Parathyroid adenoma (tissue), 2 donors: ENCODE data around the gene TAB2.

Experiments used
- H2AFZ ChIP-seq: fragments of 300-600 bp; sonication (generic); one replicate; pipeline ENCODE4 v1.7.0; 2017; ENCODE audit warnings: antibody characterized with exemption, mild to moderate bottlenecking
- H3K27ac ChIP-seq: fragments of 300-600 bp; sonication (generic); one replicate; pipeline ENCODE4 v1.7.0; 2017
- H3K27me3 ChIP-seq: fragments of 300-600 bp; sonication (generic); one replicate; pipeline ENCODE4 v1.7.0; 2017; ENCODE audit warnings: low read length; ENCODE audit not compliant: control insufficient read depth, insufficient read depth
- H3K36me3 ChIP-seq: fragments of 300-600 bp; sonication (generic); one replicate; pipeline ENCODE4 v1.7.0; 2017; ENCODE audit warnings: low read length; ENCODE audit not compliant: control insufficient read depth, insufficient read depth
- H3K4me1 ChIP-seq: fragments of 300-600 bp; sonication (generic); one replicate; pipeline ENCODE4 v1.7.0; 2017; ENCODE audit warnings: control low read depth
- H3K4me2 ChIP-seq: fragments of 300-600 bp; sonication (generic); one replicate; pipeline ENCODE4 v1.7.0; 2017; ENCODE audit warnings: low read length
- H3K4me3 ChIP-seq: fragments of 300-600 bp; sonication (generic); one replicate; pipeline ENCODE4 v1.7.0; 2017; ENCODE audit warnings: low read depth, low read length
- H3K79me2 ChIP-seq: fragments of 300-600 bp; sonication (generic); one replicate; pipeline ENCODE4 v1.7.0; 2017; ENCODE audit warnings: control low read depth
- H3K9ac ChIP-seq: fragments of 300-600 bp; sonication (generic); one replicate; pipeline ENCODE4 v1.7.0; 2017; ENCODE audit warnings: mild to moderate bottlenecking
- H3K9me3 ChIP-seq: fragments of 300-600 bp; sonication (generic); one replicate; pipeline ENCODE4 v1.7.0; 2017; ENCODE audit warnings: low read length; ENCODE audit not compliant: control insufficient read depth
- TF ChIP-seq, protein P1 (sequence below): fragments of 300-600 bp; sonication (generic); IDR thresholded peaks from one replicate; pipeline ENCODE4 v1.7.0; 2017; ENCODE audit warnings: antibody characterized with exemption, mild to moderate bottlenecking
- donor health status: primary hyperparathyroidism.

TAB2 gene

GRCh38 chr6:149373511-149373910 is 56.0 kb downstream of the TAB2 start:
- Histone ChIP-seq H3K9ac (no peak overlapping the region), H3K4me2 (peak overlapping the region; percentile 1), H3K27me3 (no peaks in the 10 kb centered on the region), H3K9me3 (no peaks in the 10 kb centered on the region), H3K36me3 (no peaks in the 10 kb centered on the region), H3K4me3 (no peak overlapping the region), H3K27ac (no peak overlapping the region), H3K4me1 (peaks cover 8% of the 10 kb centered on the region), H2AFZ (no peak overlapping the region), H3K79me2 (peaks cover 3% of the 10 kb centered on the region)
- TF ChIP-seq, protein P1, sequence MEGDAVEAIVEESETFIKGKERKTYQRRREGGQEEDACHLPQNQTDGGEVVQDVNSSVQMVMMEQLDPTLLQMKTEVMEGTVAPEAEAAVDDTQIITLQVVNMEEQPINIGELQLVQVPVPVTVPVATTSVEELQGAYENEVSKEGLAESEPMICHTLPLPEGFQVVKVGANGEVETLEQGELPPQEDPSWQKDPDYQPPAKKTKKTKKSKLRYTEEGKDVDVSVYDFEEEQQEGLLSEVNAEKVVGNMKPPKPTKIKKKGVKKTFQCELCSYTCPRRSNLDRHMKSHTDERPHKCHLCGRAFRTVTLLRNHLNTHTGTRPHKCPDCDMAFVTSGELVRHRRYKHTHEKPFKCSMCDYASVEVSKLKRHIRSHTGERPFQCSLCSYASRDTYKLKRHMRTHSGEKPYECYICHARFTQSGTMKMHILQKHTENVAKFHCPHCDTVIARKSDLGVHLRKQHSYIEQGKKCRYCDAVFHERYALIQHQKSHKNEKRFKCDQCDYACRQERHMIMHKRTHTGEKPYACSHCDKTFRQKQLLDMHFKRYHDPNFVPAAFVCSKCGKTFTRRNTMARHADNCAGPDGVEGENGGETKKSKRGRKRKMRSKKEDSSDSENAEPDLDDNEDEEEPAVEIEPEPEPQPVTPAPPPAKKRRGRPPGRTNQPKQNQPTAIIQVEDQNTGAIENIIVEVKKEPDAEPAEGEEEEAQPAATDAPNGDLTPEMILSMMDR: no peak

- Histone ChIP-seq H3K27ac (no peak overlapping the region), H3K4me3 (no peak overlapping the region), H3K9ac (no peak overlapping the region), H2AFZ (no peak overlapping the region), H3K4me2 (no peak overlapping the region), H3K36me3 (no peaks in the 10 kb centered on the region), H3K4me1 (peaks cover 6% of the 10 kb centered on the region), H3K9me3 (no peaks in the 10 kb centered on the region), H3K27me3 (no peaks in the 10 kb centered on the region), H3K79me2 (peaks cover 8% of the 10 kb centered on the region)
- TF ChIP-seq, protein P1: no peak
Measured at GRCh38 chr6:149379977-149380376, 62.5 kb downstream of the TAB2 start.

GRCh38 chr6:149380523-149380922 is 63.0 kb downstream of the TAB2 start:
- Histone ChIP-seq H3K36me3 (no peaks in the 10 kb centered on the region), H3K4me2 (no peak overlapping the region), H3K79me2 (peaks cover 8% of the 10 kb centered on the region), H3K4me3 (no peak overlapping the region), H3K9me3 (no peaks in the 10 kb centered on the region), H3K27me3 (no peaks in the 10 kb centered on the region), H3K4me1 (peaks cover 6% of the 10 kb centered on the region), H3K27ac (no peak overlapping the region), H3K9ac (no peak overlapping the region), H2AFZ (no peak overlapping the region)
- TF ChIP-seq, protein P1: no peak

- H3K79me2 ChIP-seq: peaks cover 14% of the 10 kb centered on the region
- no peak overlapping the region for H3K27ac ChIP-seq
- H3K4me1 ChIP-seq: peaks cover 6% of the 10 kb centered on the region
- H3K4me2 ChIP-seq: no peak overlapping the region
- no peak overlapping the region for H3K4me3 ChIP-seq
- H3K27me3 ChIP-seq: no peaks in the 10 kb centered on the region
- H3K9ac ChIP-seq: no peak overlapping the region
- no peaks in the 10 kb centered on the region for H3K9me3 ChIP-seq
- no peaks in the 10 kb centered on the region for H3K36me3 ChIP-seq
- TF ChIP-seq, protein P1: no peak
- H2AFZ ChIP-seq: no peak overlapping the region
Measured at GRCh38 chr6:149383371-149383770, 65.9 kb downstream of the TAB2 start.

DNA sequence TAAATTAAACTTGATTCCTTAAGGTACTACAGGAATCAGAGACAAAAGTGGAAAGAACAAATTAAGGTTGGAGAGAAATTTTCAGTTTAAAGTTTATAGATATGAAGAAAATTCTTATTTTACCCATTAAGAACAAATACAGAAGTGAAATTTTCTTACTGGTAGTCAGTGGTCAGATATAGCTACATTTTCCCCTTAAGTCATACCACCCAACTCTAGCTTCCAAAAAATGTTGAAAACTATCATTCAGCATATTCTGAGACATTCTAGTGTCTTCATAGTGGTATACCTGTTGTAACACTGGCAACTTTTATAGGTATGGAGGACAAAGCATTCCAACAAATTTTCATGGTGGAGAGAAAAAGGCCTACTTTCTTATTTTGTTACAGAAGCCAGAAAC is 67.0 kb downstream of the TAB2 start:
- H3K4me1 ChIP-seq: peaks cover 6% of the 10 kb centered on the region
- no peaks in the 10 kb centered on the region for H3K36me3 ChIP-seq
- no peaks in the 10 kb centered on the region for H3K27me3 ChIP-seq
- no peak overlapping the region for H3K4me2 ChIP-seq
- H3K4me3 ChIP-seq: no peak overlapping the region
- no peak overlapping the region for H2AFZ ChIP-seq
- H3K9ac ChIP-seq: no peak overlapping the region
- no peak overlapping the region for H3K27ac ChIP-seq
- TF ChIP-seq, protein P1: no peak
- no peaks in the 10 kb centered on the region for H3K9me3 ChIP-seq
- peaks cover 9% of the 10 kb centered on the region for H3K79me2 ChIP-seq
